ENCODE results near the gene UNC5C.
"Not testable (repeated sequence)": the region's sequence is repeated elsewhere in the genome, so short reads cannot be mapped to it uniquely, and the experiment has no call there.

Gene UNC5C

GRCh38 chr4:95151255-95151654 is 397.5 kb downstream of the UNC5C start:
- no peak overlapping the region for H3K4me3 ChIP-seq (ENCODE audit: low read depth, low read length)
- no peak overlapping the region for H2AK5ac ChIP-seq (ENCODE audit: low read length)
- no peak overlapping the region for H3K27ac ChIP-seq (ENCODE audit: low read depth, low read length)
- no peak for DNase-seq
- H3K9me3 ChIP-seq (ENCODE audit: insufficient read depth, low read depth, low read length): no peaks in the 10 kb centered on the region
- H3K23ac ChIP-seq (ENCODE audit: low read length): no peak overlapping the region
- H3K4me1 ChIP-seq (ENCODE audit: control insufficient read depth in 1 of 2, insufficient read depth in 2 of 2, low read length in 2 of 2): peaks cover 0 to 2% of the 10 kb centered on the region in 2 experiments
- no peak overlapping the region for H2BK12ac ChIP-seq (ENCODE audit: low read length)
- no peaks in the 10 kb centered on the region for H3K27me3 ChIP-seq (ENCODE audit: insufficient read depth, low read length)
- H3K79me2 ChIP-seq (ENCODE audit: control insufficient read depth, insufficient read depth, low read length, poor library complexity): no peaks in the 10 kb centered on the region
- H2BK5ac ChIP-seq (ENCODE audit: low read depth, low read length, poor library complexity): no peak overlapping the region
- H3K18ac ChIP-seq (ENCODE audit: low read length): no peak overlapping the region
- no peak overlapping the region for H2BK120ac ChIP-seq (ENCODE audit: insufficient read depth, low read length, poor library complexity)
- no peak overlapping the region for H2AFZ ChIP-seq (ENCODE audit: insufficient read depth, low read length, poor library complexity)
- H3K14ac ChIP-seq (ENCODE audit: low read length): no peak overlapping the region
- H3K36me3 ChIP-seq (ENCODE audit: control insufficient read depth in 1 of 2, insufficient read depth in 2 of 2, low read length in 2 of 2): no peaks in the 10 kb centered on the region
- H3K79me1 ChIP-seq (ENCODE audit: low read length): no peaks in the 10 kb centered on the region
- no peak overlapping the region for H4K8ac ChIP-seq (ENCODE audit: low read depth, low read length)
- no CpG with 5 or more reads among the region's 3 CpGs for WGBS (ENCODE audit: extremely low coverage, insufficient coverage, insufficient read length)
- no peak overlapping the region for H4K12ac ChIP-seq (ENCODE audit: low read depth, low read length)
- H3K9ac ChIP-seq (ENCODE audit: low read length): no peak overlapping the region
- no peak overlapping the region for H4K91ac ChIP-seq (ENCODE audit: low read depth, low read length)
- H3K4ac ChIP-seq (ENCODE audit: low read depth, low read length): no peak overlapping the region
- H3K4me2 ChIP-seq (ENCODE audit: low read length): no peak overlapping the region

- no CpG with 5 or more reads among the region's 4 CpGs for WGBS (ENCODE audit: extremely low coverage, insufficient coverage, insufficient read length)
- no peak overlapping the region for H3K27ac ChIP-seq (ENCODE audit: low read depth, low read length)
- no peak overlapping the region for H3K4ac ChIP-seq (ENCODE audit: low read depth, low read length)
- H2AK5ac ChIP-seq (ENCODE audit: low read length): no peak overlapping the region
- H4K91ac ChIP-seq (ENCODE audit: low read depth, low read length): no peak overlapping the region
- H4K12ac ChIP-seq (ENCODE audit: low read depth, low read length): no peak overlapping the region
- no peak overlapping the region for H2AFZ ChIP-seq (ENCODE audit: insufficient read depth, low read length, poor library complexity)
- DNase-seq: no peak
- no peak overlapping the region for H3K18ac ChIP-seq (ENCODE audit: low read length)
- H2BK120ac ChIP-seq (ENCODE audit: insufficient read depth, low read length, poor library complexity): no peak overlapping the region
- no peak overlapping the region for H2BK5ac ChIP-seq (ENCODE audit: low read depth, low read length, poor library complexity)
- H3K4me3 ChIP-seq (ENCODE audit: low read depth, low read length): no peak overlapping the region
- no peak overlapping the region for H3K4me2 ChIP-seq (ENCODE audit: low read length)
- H3K27me3 ChIP-seq (ENCODE audit: insufficient read depth, low read length): no peaks in the 10 kb centered on the region
- no peak overlapping the region for H3K9ac ChIP-seq (ENCODE audit: low read length)
- H3K36me3 ChIP-seq (ENCODE audit: control insufficient read depth in 1 of 2, insufficient read depth in 2 of 2, low read length in 2 of 2): no peaks in the 10 kb centered on the region
- H3K9me3 ChIP-seq (ENCODE audit: insufficient read depth, low read depth, low read length): peaks cover 6% of the 10 kb centered on the region
- H3K23ac ChIP-seq (ENCODE audit: low read length): no peak overlapping the region
- H3K4me1 ChIP-seq (ENCODE audit: control insufficient read depth in 1 of 2, insufficient read depth in 2 of 2, low read length in 2 of 2): no peaks in the 10 kb centered on the region
- H2BK12ac ChIP-seq (ENCODE audit: low read length): no peak overlapping the region
- no peaks in the 10 kb centered on the region for H3K79me2 ChIP-seq (ENCODE audit: control insufficient read depth, insufficient read depth, low read length, poor library complexity)
- H3K14ac ChIP-seq (ENCODE audit: low read length): no peak overlapping the region
- no peaks in the 10 kb centered on the region for H3K79me1 ChIP-seq (ENCODE audit: low read length)
- H4K8ac ChIP-seq (ENCODE audit: low read depth, low read length): no peak overlapping the region
Observed at GRCh38 chr4:95142932-95143331, 405.8 kb downstream of the UNC5C start.

- Histone ChIP-seq H3K79me1 (ENCODE audit: low read length) (no peaks in the 10 kb centered on the region), H3K79me2 (ENCODE audit: control insufficient read depth, insufficient read depth, low read length, poor library complexity) (no peaks in the 10 kb centered on the region), H4K8ac (ENCODE audit: low read depth, low read length) (no peak overlapping the region), H3K4me1 (ENCODE audit: control insufficient read depth in 1 of 2, insufficient read depth in 2 of 2, low read length in 2 of 2) (no peaks in the 10 kb centered on the region), H3K4ac (ENCODE audit: low read depth, low read length) (no peak overlapping the region), H3K14ac (ENCODE audit: low read length) (no peak overlapping the region), H3K9ac (ENCODE audit: low read length) (no peak overlapping the region), H4K12ac (ENCODE audit: low read depth, low read length) (no peak overlapping the region), H2BK12ac (ENCODE audit: low read length) (no peak overlapping the region), H2AK5ac (ENCODE audit: low read length) (no peak overlapping the region), H4K91ac (ENCODE audit: low read depth, low read length) (no peak overlapping the region), H3K4me3 (ENCODE audit: low read depth, low read length) (no peak overlapping the region), H3K36me3 (ENCODE audit: control insufficient read depth in 1 of 2, insufficient read depth in 2 of 2, low read length in 2 of 2) (no peaks in the 10 kb centered on the region), H3K23ac (ENCODE audit: low read length) (no peak overlapping the region), H3K27ac (ENCODE audit: low read depth, low read length) (no peak overlapping the region), H3K18ac (ENCODE audit: low read length) (no peak overlapping the region), H2BK120ac (ENCODE audit: insufficient read depth, low read length, poor library complexity) (no peak overlapping the region), H2BK5ac (ENCODE audit: low read depth, low read length, poor library complexity) (no peak overlapping the region), H2AFZ (ENCODE audit: insufficient read depth, low read length, poor library complexity) (no peak overlapping the region), H3K27me3 (ENCODE audit: insufficient read depth, low read length) (no peaks in the 10 kb centered on the region), H3K9me3 (ENCODE audit: insufficient read depth, low read depth, low read length) (peaks cover 6% of the 10 kb centered on the region), H3K4me2 (ENCODE audit: low read length) (no peak overlapping the region)
- DNase-seq: no peak
- no CpG with 5 or more reads among the region's 5 CpGs for WGBS (ENCODE audit: extremely low coverage, insufficient coverage, insufficient read length)
Observed at GRCh38 chr4:95141361-95141760, 407.4 kb downstream of the UNC5C start.

- not testable (repeated sequence) for H3K27me3 ChIP-seq (ENCODE audit: insufficient read depth, low read length); H3K4me3 ChIP-seq (ENCODE audit: low read depth, low read length); H4K8ac ChIP-seq (ENCODE audit: low read depth, low read length); DNase-seq; H3K36me3 ChIP-seq (ENCODE audit: control insufficient read depth in 1 of 2, insufficient read depth in 2 of 2, low read length in 2 of 2); H4K12ac ChIP-seq (ENCODE audit: low read depth, low read length); H2BK120ac ChIP-seq (ENCODE audit: insufficient read depth, low read length, poor library complexity); H4K91ac ChIP-seq (ENCODE audit: low read depth, low read length); H2BK5ac ChIP-seq (ENCODE audit: low read depth, low read length, poor library complexity); H3K9ac ChIP-seq (ENCODE audit: low read length); H3K79me1 ChIP-seq (ENCODE audit: low read length); H3K14ac ChIP-seq (ENCODE audit: low read length); H3K4ac ChIP-seq (ENCODE audit: low read depth, low read length); H3K4me1 ChIP-seq (ENCODE audit: control insufficient read depth in 1 of 2, insufficient read depth in 2 of 2, low read length in 2 of 2); H3K23ac ChIP-seq (ENCODE audit: low read length); H3K4me2 ChIP-seq (ENCODE audit: low read length); H3K18ac ChIP-seq (ENCODE audit: low read length); H2AFZ ChIP-seq (ENCODE audit: insufficient read depth, low read length, poor library complexity); H2AK5ac ChIP-seq (ENCODE audit: low read length); H3K79me2 ChIP-seq (ENCODE audit: control insufficient read depth, insufficient read depth, low read length, poor library complexity); H2BK12ac ChIP-seq (ENCODE audit: low read length); H3K27ac ChIP-seq (ENCODE audit: low read depth, low read length); H3K9me3 ChIP-seq (ENCODE audit: insufficient read depth, low read depth, low read length)
- no CpG with 5 or more reads among the region's 14 CpGs for WGBS (ENCODE audit: extremely low coverage, insufficient coverage, insufficient read length)
Observed at GRCh38 chr4:95139424-95139823, 409.3 kb downstream of the UNC5C start.
